Pancreas (tissue), 10 donors: ENCODE results near the gene CSF3R. TPM values are rescaled to one million over a fixed set of nuclear protein-coding genes. Genes with fewer than 3 reads are reported as not detected.
A peak's percentile ranks its signal among the peaks of the same experiment; 100 is the strongest.

ENCODE experiments used
- ATAC-seq, 4 donors: fragments of 200-7000 bp; cut with Tn5 transposase; one replicate each; pipeline versions ENCODE4 v1.8.0 to v1.9.1; 2020; ENCODE audit warnings: mild to moderate bottlenecking in 4 of 4, moderate library complexity in 4 of 4
- DNase-seq, 6 donors: peaks; one replicate each; pipeline ENCODE4 v3.0.0-alpha.2; 2020
- FAIRE-seq: peaks from 2 replicates; lab custom pipeline; 2012; peaks lifted over from hg19 to GRCh38; lab: Jason Lieb, UNC
- H3K27ac ChIP-seq, 4 donors: fragments of 200-600 bp; sonication (generic); 1 replicate in 3 of 4; 2 replicates in 1 of 4; pipeline versions ENCODE4 v1.5.0 to v1.8.0; 2020
- H3K27me3 ChIP-seq, 4 donors: fragments of 200-600 bp; one replicate each; pipeline ENCODE4 v1.8.0; 2021
- H3K36me3 ChIP-seq, 3 donors: fragments of 200-600 bp; sonication (generic) in 1 of 3; one replicate each; pipeline versions ENCODE4 v1.5.0 to v1.8.0; 2020 to 2021
- H3K4me1 ChIP-seq, 3 donors: fragments of 200-600 bp; one replicate each; pipeline ENCODE4 v1.8.0; 2021
- H3K4me3 ChIP-seq, 4 donors: fragments of 200-600 bp; sonication (generic) in 2 of 4; one replicate each; pipeline versions ENCODE4 v1.5.0 to v1.8.0; 2020 to 2021
- H3K9me3 ChIP-seq, 4 donors: fragments of 200-600 bp; one replicate each; pipeline ENCODE4 v1.8.0; 2021
- CTCF ChIP-seq, 4 donors: fragments of 200-600 bp; sonication (generic) in 3 of 4; IDR thresholded peaks; one replicate each; pipeline versions ENCODE4 v1.5.0 to v1.8.0; 2021; ENCODE audit warnings: antibody characterized with exemption in 4 of 4
- WGBS, 2 donors: extraction: QIAGEN DNeasy Blood & Tissue Kit; methylation state at CpG; one replicate each; pipeline ENCODE4 v1.1.7; 2013; 5-methylcytosine and 5-hydroxymethylcytosine counted together
- intact Hi-C, 3 donors: fragments of 100-400 bp; cut with DNase I; formaldehyde crosslinking; loops; one replicate each; pipeline versions ENCODE4 v1.11.1 to v1.14.2; 2022
- polyA plus RNA-seq, 2 donors: library from polyadenylated mRNA; stranded (reverse); fragments of 200-250 nt; gene quantifications; one replicate each; pipeline ENCODE4 v1.2.3, GENCODE V29; 2013
- total RNA-seq, 6 donors: library from RNA; stranded (reverse); fragmentation: NEBNext Ultra II Directional in 4 of 6; extraction: Animal tissue kit (Norgen Biotek cat#: 25700) in 4 of 6; gene quantifications; one replicate each; pipeline versions ENCODE4 v1.2.1 to v1.2.4, GENCODE V29; 2021 to 2023
- donor health status: healthy with polysubstance abuse.
- donor health status: DM: no; HTN: no; CAD: no; lungs with moderate emphysema.
- donor health status: DM: no; HTN: no; CAD: no.
- donor health status: control.
- donor health status: control.
- donor health status: Bipolar disorder and iron deficiency.
- donor health status: DM: yes; HTN: yes; CAD: no.
- donor health status: DM: no; HTN: no; CAD: no.
- donor health status: DM: no; HTN: no; CAD: no.
- donor health status: DM: yes; HTN: yes; CAD: no.

The CSF3R gene
- total and polyA plus RNA-seq, 8 donors = 0.47 to 13.4 (median 2.7) TPM

- DNase-seq (no peak), FAIRE-seq (no peak), ATAC-seq (no peak)
- TF ChIP-seq CTCF (IDR thresholded peaks at IDR 0.05) = no peak
- H3K27me3 ChIP-seq = no peaks in the 10 kb centered on the region
- WGBS, 2 donors = 53 to 65% methylated on average over 16 of the region's 16 CpGs
- no peaks in the 10 kb centered on the region for H3K4me1 ChIP-seq
- H3K36me3 ChIP-seq = no peaks in the 10 kb centered on the region
- H3K9me3 ChIP-seq = no peaks in the 10 kb centered on the region
- H3K4me3 ChIP-seq = no peak overlapping the region
- intact Hi-C loops = no loop called here
- H3K27ac ChIP-seq = no peak overlapping the region
Measured at GRCh38 chr1:36517011-36517771, 34.5 kb upstream of the CSF3R start.

- Histone ChIP-seq H3K27ac (no peak overlapping the region), H3K4me1 (no peaks in the 10 kb centered on the region), H3K9me3 (no peaks in the 10 kb centered on the region), H3K4me3 (no peak overlapping the region), H3K36me3 (no peaks in the 10 kb centered on the region), H3K27me3 (no peaks in the 10 kb centered on the region)
- FAIRE-seq (no peak), ATAC-seq (peak in 3 of 4 donors; percentile 77 to 81 (median 79)), DNase-seq (peak in 2 of 6 donors; percentile 24 to 26)
- intact Hi-C loops = no loop called here
- 39 to 40% methylated on average over 10 of the region's 10 CpGs for WGBS, 2 donors
- peak; percentile 53 to 78 (median 64) for TF ChIP-seq CTCF (IDR thresholded peaks at IDR 0.05)
Measured at GRCh38 chr1:36516372-36517010, 33.8 kb upstream of the CSF3R start.

GRCh38 chr1:36515315-36516138, 32.8 kb upstream of the CSF3R start:
- Histone ChIP-seq H3K4me3 (no peak overlapping the region), H3K36me3 (no peaks in the 10 kb centered on the region), H3K4me1 (no peaks in the 10 kb centered on the region), H3K9me3 (no peaks in the 10 kb centered on the region), H3K27me3 (no peaks in the 10 kb centered on the region), H3K27ac (no peak overlapping the region)
- intact Hi-C loops = no loop called here
- no peak for FAIRE-seq
- TF ChIP-seq CTCF (IDR thresholded peaks at IDR 0.05) = no peak
- no peak for DNase-seq
- WGBS, 2 donors = 61 to 66% methylated on average over 9 to 10 of the region's 10 CpGs
- ATAC-seq = no peak

GRCh38 chr1:36514501-36514900, 31.8 kb upstream of the CSF3R start:
- no peak overlapping the region for H3K27ac ChIP-seq
- intact Hi-C loops = no loop called here
- ATAC-seq (no peak), FAIRE-seq (no peak), DNase-seq (no peak)
- H3K27me3 ChIP-seq = no peaks in the 10 kb centered on the region
- no peak overlapping the region for H3K4me3 ChIP-seq
- H3K4me1 ChIP-seq = no peaks in the 10 kb centered on the region
- WGBS, 2 donors = 70 to 81% methylated on average over 18 of the region's 18 CpGs
- H3K9me3 ChIP-seq = no peaks in the 10 kb centered on the region
- H3K36me3 ChIP-seq = no peaks in the 10 kb centered on the region
- no peak for TF ChIP-seq CTCF (IDR thresholded peaks at IDR 0.05)
